ENCODE data around the gene CHST12. TPM values are rescaled to one million over a fixed set of nuclear protein-coding genes. Genes with fewer than 3 reads are reported as not detected.

The CHST12 gene
- total and polyA plus RNA-seq, 2 experiments from 2014 or later, result 7.2 to 21.5 TPM

DNA sequence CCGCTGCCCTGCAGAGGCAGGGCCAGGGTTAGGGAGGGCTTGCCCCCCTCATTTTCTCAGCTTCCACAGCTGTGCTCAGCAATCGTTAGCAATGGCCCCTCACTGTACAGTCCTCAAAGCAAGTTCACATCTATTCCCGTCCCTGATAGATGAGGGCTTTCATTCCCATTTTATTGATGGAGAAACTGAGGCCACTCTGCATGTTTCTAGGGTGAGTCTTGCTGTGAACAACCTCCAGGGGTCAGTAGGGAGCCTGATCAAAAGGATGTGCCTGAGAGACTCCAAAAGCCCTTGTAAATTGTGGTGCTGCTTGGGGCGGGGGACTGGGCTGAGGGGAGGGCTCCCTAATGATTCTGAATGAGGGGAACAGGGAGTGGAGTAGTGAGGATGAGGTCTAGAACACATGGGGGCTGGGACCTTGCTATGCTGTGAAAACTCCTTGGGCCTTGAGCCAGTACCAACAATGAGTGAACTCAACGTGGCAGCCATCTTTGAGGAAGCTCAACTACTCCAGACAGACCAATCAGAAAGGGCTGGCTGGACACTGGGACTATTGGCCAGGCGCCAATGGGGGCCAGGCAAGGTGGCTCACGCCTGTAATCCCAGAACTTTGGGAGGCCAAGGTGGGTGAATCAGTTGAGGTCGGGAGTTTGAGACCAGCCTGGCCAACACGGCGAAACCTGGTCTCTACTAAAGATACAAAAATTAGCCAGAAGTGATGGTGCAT is 79.5 kb downstream of the CHST12 start:
- no peak overlapping the region for H2AFZ ChIP-seq
- H3K9me2 ChIP-seq (replicated peaks; ENCODE audit: insufficient read depth), result no peaks in the 10 kb centered on the region
- no peaks in the 10 kb centered on the region for H3K36me3 ChIP-seq (replicated peaks; ENCODE audit: insufficient read depth, low read depth)
- TF ChIP-seq EZH2 (IDR thresholded peaks at IDR 0.05; ENCODE audit: borderline replicate concordance) (no peak), EZH2phosphoT487 (IDR thresholded peaks at IDR 0.05; ENCODE audit: low read depth, severe bottlenecking, unreplicated experiment) (no peak)
- TF ChIP-seq, protein P1, sequence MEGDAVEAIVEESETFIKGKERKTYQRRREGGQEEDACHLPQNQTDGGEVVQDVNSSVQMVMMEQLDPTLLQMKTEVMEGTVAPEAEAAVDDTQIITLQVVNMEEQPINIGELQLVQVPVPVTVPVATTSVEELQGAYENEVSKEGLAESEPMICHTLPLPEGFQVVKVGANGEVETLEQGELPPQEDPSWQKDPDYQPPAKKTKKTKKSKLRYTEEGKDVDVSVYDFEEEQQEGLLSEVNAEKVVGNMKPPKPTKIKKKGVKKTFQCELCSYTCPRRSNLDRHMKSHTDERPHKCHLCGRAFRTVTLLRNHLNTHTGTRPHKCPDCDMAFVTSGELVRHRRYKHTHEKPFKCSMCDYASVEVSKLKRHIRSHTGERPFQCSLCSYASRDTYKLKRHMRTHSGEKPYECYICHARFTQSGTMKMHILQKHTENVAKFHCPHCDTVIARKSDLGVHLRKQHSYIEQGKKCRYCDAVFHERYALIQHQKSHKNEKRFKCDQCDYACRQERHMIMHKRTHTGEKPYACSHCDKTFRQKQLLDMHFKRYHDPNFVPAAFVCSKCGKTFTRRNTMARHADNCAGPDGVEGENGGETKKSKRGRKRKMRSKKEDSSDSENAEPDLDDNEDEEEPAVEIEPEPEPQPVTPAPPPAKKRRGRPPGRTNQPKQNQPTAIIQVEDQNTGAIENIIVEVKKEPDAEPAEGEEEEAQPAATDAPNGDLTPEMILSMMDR (IDR thresholded peaks at IDR 0.05; ENCODE audit: poor library complexity), result no peak
- no peaks in the 10 kb centered on the region for H3K27me3 ChIP-seq
- DNase-seq (ENCODE audit: low spot score), result no peak
- H3K9me3 ChIP-seq (ENCODE audit: low read depth), result no peaks in the 10 kb centered on the region
- no peaks in the 10 kb centered on the region for H4K20me1 ChIP-seq (ENCODE audit: insufficient read depth, poor library complexity, severe bottlenecking)
- WGBS (ENCODE audit: low lambda C conversion rate, missing lambda C conversion rate), result 92% methylated on average over 10 of the region's 10 CpGs
- H3K4me3 ChIP-seq, result no peak overlapping the region
- H3K79me2 ChIP-seq, result no peaks in the 10 kb centered on the region
- H3K27ac ChIP-seq, result no peak overlapping the region
- H3K4me2 ChIP-seq, result no peak overlapping the region
- no peaks in the 10 kb centered on the region for H3K4me1 ChIP-seq (ENCODE audit: insufficient read depth)

DNA sequence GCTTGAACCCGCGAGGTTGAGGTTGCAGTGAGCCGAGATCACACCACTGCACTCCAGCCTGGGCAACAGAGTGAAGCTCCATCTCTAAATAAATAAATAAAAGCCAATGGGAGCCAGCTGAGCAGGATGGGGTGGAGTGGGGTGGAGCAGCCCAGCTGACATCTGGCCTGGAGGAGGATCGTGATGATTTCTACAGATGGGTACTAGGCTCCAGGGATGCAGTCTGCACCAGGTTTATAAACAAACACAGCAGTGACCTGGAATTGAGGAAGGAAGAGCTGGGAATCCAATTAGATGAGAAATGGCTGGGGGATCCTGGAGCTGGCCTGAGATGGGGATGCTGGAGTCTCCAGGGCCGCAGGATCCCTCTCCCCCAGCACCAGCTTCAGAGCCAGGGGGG is 80.1 kb downstream of the CHST12 start:
- Histone ChIP-seq H3K9me2 (replicated peaks; ENCODE audit: insufficient read depth) (no peaks in the 10 kb centered on the region), H3K79me2 (no peaks in the 10 kb centered on the region), H2AFZ (no peak overlapping the region), H3K9me3 (ENCODE audit: low read depth) (no peaks in the 10 kb centered on the region), H3K4me1 (ENCODE audit: insufficient read depth) (no peaks in the 10 kb centered on the region), H4K20me1 (ENCODE audit: insufficient read depth, poor library complexity, severe bottlenecking) (no peaks in the 10 kb centered on the region), H3K4me2 (no peak overlapping the region), H3K36me3 (replicated peaks; ENCODE audit: insufficient read depth, low read depth) (no peaks in the 10 kb centered on the region), H3K27me3 (no peaks in the 10 kb centered on the region), H3K27ac (no peak overlapping the region), H3K4me3 (no peak overlapping the region)
- WGBS (ENCODE audit: low lambda C conversion rate, missing lambda C conversion rate), result 84% methylated on average over 5 of the region's 5 CpGs
- TF ChIP-seq, protein P1 (IDR thresholded peaks at IDR 0.05; ENCODE audit: poor library complexity), result no peak
- TF ChIP-seq EZH2 (IDR thresholded peaks at IDR 0.05; ENCODE audit: borderline replicate concordance) (no peak), EZH2phosphoT487 (IDR thresholded peaks at IDR 0.05; ENCODE audit: low read depth, severe bottlenecking, unreplicated experiment) (no peak)
- no peak for DNase-seq (ENCODE audit: low spot score)

DNA sequence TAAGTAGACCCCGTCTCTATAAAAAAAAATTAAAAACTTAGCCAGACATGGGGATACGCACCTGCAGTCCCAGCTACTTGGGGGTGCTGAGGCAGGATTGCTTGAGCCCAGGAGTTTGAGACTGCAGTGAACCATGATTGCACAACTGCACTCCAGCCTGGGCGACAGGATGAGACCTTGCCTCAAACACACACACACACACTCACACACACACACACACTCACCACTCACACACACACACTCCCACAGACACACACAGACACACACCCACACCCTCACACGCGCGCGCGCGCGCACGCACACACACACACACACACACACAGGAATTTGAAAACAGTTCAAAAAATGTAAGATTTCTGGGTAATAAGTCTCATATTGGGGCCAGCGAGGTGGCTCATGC is 81.5 kb downstream of the CHST12 start:
- Histone ChIP-seq H3K36me3 (replicated peaks; ENCODE audit: insufficient read depth, low read depth) (no peaks in the 10 kb centered on the region), H3K4me1 (ENCODE audit: insufficient read depth) (no peaks in the 10 kb centered on the region), H3K4me3 (no peak overlapping the region), H4K20me1 (ENCODE audit: insufficient read depth, poor library complexity, severe bottlenecking) (no peaks in the 10 kb centered on the region), H3K4me2 (no peak overlapping the region), H3K9me2 (replicated peaks; ENCODE audit: insufficient read depth) (no peaks in the 10 kb centered on the region), H3K27me3 (no peaks in the 10 kb centered on the region), H2AFZ (no peak overlapping the region), H3K27ac (no peak overlapping the region), H3K9me3 (ENCODE audit: low read depth) (no peaks in the 10 kb centered on the region), H3K79me2 (no peaks in the 10 kb centered on the region)
- no peak for TF ChIP-seq EZH2phosphoT487 (IDR thresholded peaks at IDR 0.05; ENCODE audit: low read depth, severe bottlenecking, unreplicated experiment)
- TF ChIP-seq, protein P1 (IDR thresholded peaks at IDR 0.05; ENCODE audit: poor library complexity), result no peak
- TF ChIP-seq EZH2 (IDR thresholded peaks at IDR 0.05; ENCODE audit: borderline replicate concordance), result no peak
- WGBS (ENCODE audit: low lambda C conversion rate, missing lambda C conversion rate), result 86% methylated on average over 12 of the region's 12 CpGs
- DNase-seq (ENCODE audit: low spot score), result no peak

Data from hepatocyte (in vitro differentiated cells).